Stimulated activated CD4-positive, alpha-beta T cell treated with anti-CD3 and anti-CD28 coated beads, Interleukin-15, amount 100 ng/mL, for 24 hours (primary cell): ENCODE data around the gene ANAPC16.
"Not testable (repeated sequence)": the region's sequence is repeated elsewhere in the genome, so short reads cannot be mapped to it uniquely, and the experiment has no call there.

ENCODE experiments used
- DNase-seq: peaks from one replicate; pipeline ENCODE4 v3.0.0-alpha.2; 2020

ANAPC16 gene

DNA sequence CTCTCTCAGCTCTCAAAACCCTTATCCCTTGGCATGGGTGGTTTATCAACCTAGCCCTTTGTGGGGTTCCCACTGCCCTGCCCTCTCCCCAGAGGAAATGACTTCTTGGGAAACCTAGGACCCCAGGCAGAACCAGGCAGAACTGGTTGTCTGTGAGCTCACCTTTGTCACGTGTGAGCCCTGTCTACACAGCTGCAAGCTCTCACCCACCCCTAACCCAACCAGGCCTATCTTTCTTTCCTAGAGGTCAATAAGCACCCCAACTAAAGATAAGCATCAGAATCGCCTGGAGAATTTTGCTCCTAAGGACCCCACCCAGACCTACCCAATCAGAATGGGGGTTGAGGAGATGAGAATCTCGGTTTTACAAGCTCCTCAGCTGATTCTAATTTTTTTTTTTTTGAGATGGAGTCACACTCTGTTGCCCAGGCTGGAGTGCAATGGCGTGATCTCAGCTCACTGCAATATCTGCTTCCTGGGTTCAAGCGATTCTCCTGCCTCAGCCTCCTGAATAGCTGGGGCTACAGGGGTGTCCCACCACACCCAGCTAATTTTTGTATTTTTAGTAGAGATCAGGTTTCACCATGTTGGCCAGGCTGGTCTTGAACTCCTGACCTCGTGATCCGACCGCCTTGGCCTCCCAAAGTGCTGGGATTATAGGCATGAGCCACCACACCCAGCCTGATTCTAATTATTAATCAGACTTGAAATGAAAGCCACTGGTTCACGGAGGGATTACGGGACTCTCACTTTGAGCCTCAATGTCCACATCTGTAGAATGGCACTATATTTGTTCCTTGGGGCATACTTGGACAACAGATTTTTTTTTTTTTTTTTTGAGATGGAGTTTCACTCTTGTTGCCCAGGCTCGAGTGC, 50.4 kb downstream of the ANAPC16 start:
- no peak for DNase-seq

- no peak for DNase-seq
Observed at GRCh38 chr10:72267381-72267780, 51.6 kb downstream of the ANAPC16 start.

DNA sequence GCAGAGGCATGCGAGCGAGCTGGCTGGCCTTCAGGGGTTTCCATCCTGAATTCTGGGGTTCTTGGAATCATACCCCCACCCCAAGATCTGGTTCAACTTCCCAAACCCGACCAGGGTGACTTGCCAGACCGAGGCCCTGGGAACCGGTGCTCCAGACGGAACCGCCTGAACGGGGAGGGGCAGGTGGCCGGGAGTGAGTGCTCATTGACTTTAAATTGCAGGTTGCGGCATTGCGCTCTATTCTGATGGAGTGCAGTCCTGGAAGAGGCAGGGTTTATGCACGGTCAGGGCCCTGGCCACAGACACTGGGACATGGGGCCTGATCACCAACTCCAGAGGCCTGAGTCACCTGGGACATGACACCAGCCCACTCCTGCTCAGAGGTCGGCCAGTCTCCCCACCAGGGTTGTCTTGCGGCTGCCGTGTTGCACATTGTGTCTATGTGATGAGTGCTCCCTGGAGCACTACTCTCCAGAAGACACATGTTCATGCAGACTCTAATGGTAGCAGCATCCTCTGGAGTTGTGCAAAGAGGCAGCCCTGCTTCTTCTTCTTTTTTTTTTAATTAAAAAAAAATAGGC, 52.1 kb downstream of the ANAPC16 start:
- DNase-seq = no peak

- DNase-seq = not testable (repeated sequence)
Observed at GRCh38 chr10:72268475-72269200, 52.8 kb downstream of the ANAPC16 start.

DNA sequence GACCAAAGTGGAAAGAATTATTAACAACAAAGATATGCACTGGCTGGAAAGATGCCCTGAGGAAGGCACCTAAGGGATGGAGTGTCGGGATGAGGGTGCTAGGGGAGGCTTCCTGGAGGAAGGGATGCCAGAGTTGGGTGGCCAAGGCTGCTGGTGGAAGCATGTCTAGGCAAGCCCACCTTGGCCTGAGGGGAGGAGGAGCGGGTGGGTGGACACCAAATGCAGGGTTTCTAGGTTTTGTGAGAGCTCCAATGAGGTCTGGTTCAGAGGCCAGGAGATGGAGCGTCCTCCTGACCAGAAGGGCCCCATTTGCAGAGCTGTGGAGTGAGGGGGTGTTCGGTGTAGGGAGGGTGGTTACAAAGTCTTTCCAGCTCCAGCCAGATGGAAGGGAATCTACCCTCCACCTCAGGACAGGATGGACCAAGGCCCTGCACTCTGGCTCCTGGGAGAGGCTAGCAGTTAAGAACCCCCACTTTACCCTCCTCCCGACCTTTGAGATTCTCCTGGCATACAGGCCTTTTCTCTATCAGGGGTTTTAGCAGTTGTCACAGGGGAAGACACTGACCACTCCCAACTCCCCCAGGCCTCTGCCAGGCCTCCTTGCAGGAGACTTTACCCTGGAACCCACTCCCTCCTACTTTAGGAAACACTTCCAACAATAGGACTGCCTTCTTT, 54.9 kb downstream of the ANAPC16 start:
- DNase-seq = no peak

DNA sequence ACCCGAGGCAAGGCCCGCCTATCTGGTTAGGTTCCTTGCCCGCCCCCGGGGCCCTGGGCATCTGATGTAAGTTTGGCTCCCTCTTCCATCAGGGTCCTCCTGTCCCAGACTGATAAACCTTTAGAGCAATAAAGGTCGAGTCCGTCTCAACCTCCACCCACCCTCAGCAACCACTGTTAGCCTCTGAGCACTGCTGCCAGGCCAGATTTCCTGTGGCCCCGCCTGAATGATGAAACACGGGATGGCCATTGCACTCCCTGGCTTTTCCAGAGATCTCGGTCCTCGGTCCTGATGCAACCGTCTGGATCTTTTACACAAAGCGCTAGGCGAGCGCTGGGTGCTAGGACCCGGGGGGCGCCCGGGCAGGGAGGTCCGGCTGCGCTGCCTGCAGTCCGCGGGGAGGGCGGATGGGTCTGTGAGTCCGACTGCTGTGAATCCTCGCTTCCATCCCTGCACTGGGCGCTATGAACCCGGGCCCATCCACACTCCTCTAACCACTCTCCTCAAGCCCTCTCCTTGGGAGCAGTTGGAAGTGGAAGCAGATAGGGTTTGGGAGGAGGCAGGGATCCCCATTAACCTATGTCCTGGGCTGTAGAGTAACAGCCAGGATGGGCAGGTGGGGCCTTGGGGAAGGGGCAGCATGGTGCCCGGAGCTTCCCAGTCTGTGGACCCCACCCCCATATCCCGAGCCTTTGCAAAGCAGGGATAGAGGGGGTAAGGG, 57.0 kb downstream of the ANAPC16 start:
- DNase-seq = peak; percentile 57

DNA sequence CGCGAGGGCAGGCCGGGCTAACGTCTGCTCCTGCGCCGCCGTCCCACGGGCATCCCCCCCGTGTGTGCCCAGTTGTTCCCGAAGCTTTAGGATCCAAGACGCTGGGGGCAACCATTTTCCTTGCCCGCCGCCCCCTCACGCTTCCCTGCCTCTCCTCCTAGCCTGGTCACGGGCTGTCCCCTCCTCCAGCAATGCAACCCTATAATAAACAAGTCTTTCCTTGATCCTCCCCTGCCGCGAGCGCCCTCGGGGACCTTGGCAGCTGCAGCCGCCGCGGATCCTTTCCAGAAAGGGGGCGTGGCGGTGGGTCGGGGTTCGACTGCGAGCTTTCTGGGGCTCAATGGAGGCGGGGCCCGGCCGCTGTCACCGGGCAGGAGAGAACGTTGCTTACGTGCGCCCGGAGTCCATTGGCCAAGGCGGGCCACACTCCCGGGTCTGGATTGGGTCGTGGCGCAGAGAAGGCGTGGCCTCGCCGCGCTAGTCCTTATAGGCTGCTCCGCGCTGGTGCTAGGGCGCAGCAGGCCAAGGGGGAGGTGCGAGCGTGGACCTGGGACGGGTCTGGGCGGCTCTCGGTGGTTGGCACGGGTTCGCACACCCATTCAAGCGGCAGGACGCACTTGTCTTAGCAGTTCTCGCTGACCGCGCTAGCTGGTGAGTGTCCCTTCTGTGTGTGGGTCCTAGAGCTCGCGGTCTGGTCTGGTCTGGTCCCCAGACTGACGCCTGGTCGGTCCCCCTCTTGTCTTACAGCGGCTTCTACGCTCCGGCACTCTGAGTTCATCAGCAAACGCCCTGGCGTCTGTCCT, 57.8 kb downstream of the ANAPC16 start, which contains the start of gene DDIT4:
TSS of gene DDIT4 (plus strand) at position 515 of the 803 bp plus-strand sequence. CDS start 293 bp downstream, outside the sequence.
- DNase-seq = peak; percentile 100

GRCh38 chr10:72274213-72274729, 58.5 kb downstream of the ANAPC16 start:
- no peak for DNase-seq

DNA sequence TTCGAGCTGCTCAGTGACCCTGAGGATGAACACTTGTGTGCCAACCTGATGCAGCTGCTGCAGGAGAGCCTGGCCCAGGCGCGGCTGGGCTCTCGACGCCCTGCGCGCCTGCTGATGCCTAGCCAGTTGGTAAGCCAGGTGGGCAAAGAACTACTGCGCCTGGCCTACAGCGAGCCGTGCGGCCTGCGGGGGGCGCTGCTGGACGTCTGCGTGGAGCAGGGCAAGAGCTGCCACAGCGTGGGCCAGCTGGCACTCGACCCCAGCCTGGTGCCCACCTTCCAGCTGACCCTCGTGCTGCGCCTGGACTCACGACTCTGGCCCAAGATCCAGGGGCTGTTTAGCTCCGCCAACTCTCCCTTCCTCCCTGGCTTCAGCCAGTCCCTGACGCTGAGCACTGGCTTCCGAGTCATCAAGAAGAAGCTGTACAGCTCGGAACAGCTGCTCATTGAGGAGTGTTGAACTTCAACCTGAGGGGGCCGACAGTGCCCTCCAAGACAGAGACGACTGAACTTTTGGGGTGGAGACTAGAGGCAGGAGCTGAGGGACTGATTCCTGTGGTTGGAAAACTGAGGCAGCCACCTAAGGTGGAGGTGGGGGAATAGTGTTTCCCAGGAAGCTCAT, 59.0 kb downstream of the ANAPC16 start:
- DNase-seq = peak; percentile 79

- peak; percentile 60 for DNase-seq
Observed at GRCh38 chr10:72275351-72276012, 59.7 kb downstream of the ANAPC16 start.

DNA sequence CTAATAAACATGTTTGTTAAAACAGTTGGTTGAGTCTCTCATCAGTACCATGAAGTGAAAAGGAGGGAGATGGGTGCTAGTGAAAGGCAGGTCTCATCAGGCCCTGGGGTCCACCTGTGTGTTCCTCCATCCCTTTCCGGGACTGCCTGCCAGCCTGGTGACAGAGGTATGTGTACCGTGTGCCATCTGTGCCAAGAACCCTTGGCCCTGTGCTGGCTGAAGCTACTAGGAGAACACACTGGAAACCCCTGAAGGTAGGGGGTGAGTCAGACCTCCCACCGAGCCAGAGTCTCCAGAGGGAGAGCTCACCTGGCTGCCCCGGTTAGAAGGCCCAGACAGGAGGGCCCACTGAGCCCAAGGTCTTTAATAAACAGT, 60.2 kb downstream of the ANAPC16 start:
- peak; percentile 67 for DNase-seq

DNA sequence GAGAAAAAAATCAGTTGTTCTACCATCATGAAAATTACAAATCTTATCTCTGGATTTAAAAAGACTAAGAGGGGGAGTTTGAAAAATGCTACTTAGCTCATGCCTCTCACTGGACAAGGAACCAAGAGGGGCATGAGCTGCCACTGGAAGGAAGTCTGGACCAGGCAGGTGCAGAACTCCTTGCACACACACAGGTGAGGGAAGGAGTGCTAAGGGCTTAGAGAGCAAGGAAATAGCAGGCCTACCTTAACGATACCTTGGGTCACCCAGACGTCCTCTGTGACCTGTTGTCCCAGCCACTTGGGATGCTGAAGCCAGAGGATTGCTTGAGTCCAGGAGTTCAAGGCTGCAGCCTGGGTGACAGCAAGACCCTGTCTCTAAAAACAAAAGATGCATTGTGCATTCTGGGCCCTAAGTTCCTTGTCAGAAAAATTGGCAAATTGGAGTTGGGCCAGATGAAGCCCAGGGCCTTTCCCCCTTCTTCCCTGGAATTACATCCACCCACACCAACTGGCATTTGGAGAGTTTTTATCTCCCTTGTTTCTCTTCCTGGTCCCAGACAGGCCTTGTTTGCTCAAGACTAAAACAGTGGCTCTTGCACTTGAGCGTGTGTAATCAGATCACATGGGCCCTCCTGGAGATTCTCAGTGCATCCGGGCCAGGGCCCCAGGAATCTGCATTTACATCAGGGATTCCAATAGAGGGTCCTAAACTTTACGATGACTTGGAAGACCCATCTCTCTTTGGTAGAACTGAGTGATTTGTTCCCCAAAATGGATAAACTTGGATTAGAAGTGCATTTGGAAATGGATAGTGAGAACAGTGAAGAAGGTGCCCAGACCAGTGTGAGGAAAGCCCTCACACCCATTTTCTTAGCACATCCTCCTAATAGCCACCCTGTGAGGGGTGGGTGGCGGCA, 60.9 kb downstream of the ANAPC16 start:
- DNase-seq = peak; percentile 57

GRCh38 chr10:72277340-72277995, 61.7 kb downstream of the ANAPC16 start:
- DNase-seq = no peak

GRCh38 chr10:72277996-72278667, 62.3 kb downstream of the ANAPC16 start:
- DNase-seq = no peak

GRCh38 chr10:72278668-72279393, 63.0 kb downstream of the ANAPC16 start:
- DNase-seq = no peak

DNA sequence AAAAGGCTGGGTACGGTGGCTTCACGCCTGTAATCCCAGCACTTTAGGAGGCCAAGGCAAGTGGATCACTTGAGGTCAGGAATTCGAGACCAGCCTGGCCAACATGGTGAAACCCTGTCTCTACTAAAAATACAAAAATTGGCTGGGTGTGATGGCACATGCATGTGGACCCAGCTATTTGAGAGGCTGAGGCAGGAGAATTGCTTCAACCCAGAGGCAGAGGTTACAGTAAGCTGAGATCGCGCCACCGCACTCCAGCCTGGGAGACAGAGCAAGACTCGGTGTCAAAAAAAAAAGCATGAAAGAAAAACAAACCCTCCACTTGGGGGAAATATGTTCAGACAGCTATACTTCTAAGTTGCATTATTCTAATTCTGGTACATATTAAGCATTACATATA, 63.8 kb downstream of the ANAPC16 start:
- DNase-seq = not testable (repeated sequence)

GRCh38 chr10:72283131-72283530, 67.3 kb downstream of the ANAPC16 start:
- DNase-seq = no peak
